ENCODE results near the gene VGLL4. TPM values are rescaled to one million over a fixed set of nuclear protein-coding genes. Genes with fewer than 3 reads are reported as not detected.
A peak's percentile ranks its signal among the peaks of the same experiment; 100 is the strongest.

Gene VGLL4
- total and polyA plus RNA-seq, 2 of the 4 experiments (the other 2 are of a cell fraction), result 26.2 to 35.4 TPM

DNA sequence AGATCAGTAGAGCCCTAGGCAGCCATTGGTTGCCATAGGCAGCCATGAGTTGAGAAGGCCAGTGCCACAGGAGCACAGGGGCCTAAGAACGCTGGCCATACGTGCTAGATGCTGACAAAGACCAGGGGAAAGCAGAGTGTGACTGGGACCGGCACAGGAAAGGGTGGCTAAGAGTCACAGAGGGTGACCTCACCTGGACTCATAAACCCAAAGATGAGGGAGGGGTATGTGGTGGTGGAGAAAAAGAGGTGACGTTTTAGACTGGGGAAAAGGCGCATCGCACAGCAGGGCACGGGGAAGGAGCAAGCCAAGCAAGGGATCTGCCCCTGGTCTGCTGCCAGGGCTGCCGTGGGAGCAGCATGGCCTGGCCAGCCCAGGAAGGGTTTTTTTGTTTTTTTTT lies 122.5 kb downstream of the VGLL4 start:
- ATAC-seq (ENCODE audit: low read depth) (no peak), DNase-seq (no peak)
- Histone ChIP-seq H2BK20ac (ENCODE audit: low read depth, low read length) (no peak overlapping the region), H2AFZ (replicated peaks; ENCODE audit: low read length, poor library complexity) (no peak overlapping the region), H3K27me3 (ENCODE audit: control insufficient read depth, insufficient read depth, low read length) (no peaks in the 10 kb centered on the region), H3K9me3 (ENCODE audit: control insufficient read depth, insufficient read depth, low read length) (no peaks in the 10 kb centered on the region), H3K4me1 (ENCODE audit: control insufficient read depth, insufficient read depth, low read length) (peaks cover 4% of the 10 kb centered on the region; the same call in 1 of the 2 replicates), H3K14ac (replicated peaks; ENCODE audit: low read depth, low read length) (no peak overlapping the region), H3K4ac (ENCODE audit: low read depth, low read length) (peak overlapping the region; percentile 15), H4K8ac (ENCODE audit: low read depth in 2 of 2, low read length in 2 of 2) (no peak overlapping the region), H4K91ac (ENCODE audit: insufficient read depth, low read depth, low read length) (no peak overlapping the region; the same call in 1 of the 2 replicates), H2BK15ac (ENCODE audit: low read depth, low read length) (no peak overlapping the region), H3K56ac (ENCODE audit: extremely low read depth, insufficient read depth, low read length) (no peak overlapping the region), H2AK9ac (replicated peaks; ENCODE audit: low read depth, low read length, poor library complexity) (no peak overlapping the region), H3K23ac (ENCODE audit: low read depth, low read length) (no peak overlapping the region), H3K9ac (ENCODE audit: low read depth, low read length) (no peak overlapping the region), H2BK120ac (ENCODE audit: low read depth, low read length) (peak overlapping the region; percentile 30; the same call in 1 of the 2 replicates), H3K27ac (ENCODE audit: insufficient read depth, low read length) (no peak overlapping the region), H2BK5ac (ENCODE audit: low read depth, low read length, poor library complexity, severe bottlenecking) (no peak overlapping the region), H4K5ac (ENCODE audit: low read depth, low read length) (no peak overlapping the region), H3K4me2 (ENCODE audit: low read depth, low read length) (no peak overlapping the region), H3K18ac (ENCODE audit: low read depth, low read length) (no peak overlapping the region), H3K36me3 (ENCODE audit: control insufficient read depth, insufficient read depth, low read length) (no peaks in the 10 kb centered on the region), H2AK5ac (ENCODE audit: low read depth, low read length) (peak overlapping the region; percentile 28; the same call in 1 of the 2 replicates), H3K4me3 (ENCODE audit: insufficient read depth, low read depth, low read length) (no peak overlapping the region), H3K79me1 (ENCODE audit: low read depth in 1 of 2, low read length in 2 of 2) (peaks cover 9 to 12% of the 10 kb centered on the region in 2 experiments), H4K20me1 (ENCODE audit: insufficient read depth, low read length) (no peaks in the 10 kb centered on the region), H3K9me1 (ENCODE audit: insufficient read depth, low read length) (peaks cover 14% of the 10 kb centered on the region)
- in situ Hi-C loops (cut with MboI; ENCODE audit: low sequenced_read_pairs) (no loop called here), intact Hi-C loops (cut with micrococcal nuclease) (no loop called here), dilution Hi-C loops (cut with HindIII; ENCODE audit: low sequenced_read_pairs, unreplicated experiment) (no loop called here)
- CTCF ChIA-PET, result no interaction called here
- no peak for TF ChIP-seq RAD21 (IDR thresholded peaks at IDR 0.05; ENCODE audit: low read length)
- WGBS, 2 experiments (ENCODE audit: extremely low coverage in 2 of 2, insufficient read length in 1 of 2), result 92% methylated on average over 2 of the region's 8 CpGs; no CpG with 5 or more reads in 1 of the 2 experiments
- no TSS peak for BruUV-seq (replicated peaks)
- POLR2A ChIA-PET (ENCODE audit: unreplicated experiment), result no interaction called here

Data from IMR-90 (cell line).